ENCODE results near the gene TXNDC15.

DNA sequence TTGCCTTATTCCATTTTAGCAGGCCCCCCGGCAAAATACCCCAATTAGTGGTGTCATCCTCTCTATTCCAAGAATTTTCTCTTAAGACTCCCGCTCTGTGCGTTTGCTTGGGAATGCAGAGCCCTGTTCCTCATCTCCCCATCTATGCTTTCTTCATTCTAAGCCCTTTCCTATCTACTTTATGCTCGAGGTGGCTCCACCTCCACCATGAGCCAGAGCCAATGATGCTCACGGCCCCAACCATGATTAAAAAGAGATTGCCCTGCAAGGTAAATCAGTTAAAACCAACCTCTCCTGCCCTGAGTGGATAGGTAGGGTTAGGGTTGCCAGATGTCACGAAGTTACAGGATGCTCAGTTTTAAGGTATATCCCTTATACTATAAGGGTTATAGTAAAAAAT is 677 bp upstream of the TXNDC15 start:
- TF ChIP-seq CTCF (conservative IDR thresholded peaks at IDR 0.05) (no peak), EZH2 (IDR thresholded peaks at IDR 0.05; ENCODE audit: low read depth) (no peak)

All from PC-9 (cell line).